H1 (cell line): ENCODE results near the gene FBXO44. TPM values are rescaled to one million over a fixed set of nuclear protein-coding genes. Genes with fewer than 3 reads are reported as not detected.

Experiments
- CTCF ChIA-PET: fragments of 300-600 bp; sonication (Branson Sonifier 250); formaldehyde crosslinking; loops from one replicate; lab custom pipeline; 2021; ENCODE audit not compliant: partially characterized antibody; lab: Charles Lee
- POLR2A ChIA-PET: fragments of 300-600 bp; sonication (Branson Sonifier 250); formaldehyde crosslinking; loops from one replicate; lab custom pipeline; 2021; ENCODE audit warnings: inconsistent platforms; ENCODE audit not compliant: partially characterized antibody; lab: Charles Lee
- DNase-seq, 2 experiments: peaks; one replicate each; pipeline versions ENCODE4 v3.0.0 to v3.0.0-alpha.2; 2010 to 2022; ENCODE audit warnings: low spot score in 2 of 2, low read depth in 1 of 2, mixed read lengths in 1 of 2
- FAIRE-seq: peaks from 2 replicates; lab custom pipeline; 2011; peaks lifted over from hg19 to GRCh38; lab: Jason Lieb, UNC
- H2AFZ ChIP-seq: 2 replicates; pipeline ENCODE4 v1.8.1; 2012; ENCODE audit warnings: low read length, inconsistent platforms
- H2AK5ac ChIP-seq: 2 replicates; pipeline ENCODE4 v1.6.1; 2013; ENCODE audit warnings: low read depth, low read length
- H2BK120ac ChIP-seq: replicated peaks from 2 replicates; pipeline ENCODE3; 2013; ENCODE audit warnings: low read depth, low read length, inconsistent platforms
- H2BK12ac ChIP-seq: 2 replicates; pipeline ENCODE4 v1.6.1; 2013; ENCODE audit warnings: low read depth, low read length
- H2BK15ac ChIP-seq: 2 replicates; pipeline ENCODE4 v1.6.1; 2013; ENCODE audit warnings: low read length
- H2BK20ac ChIP-seq: 2 replicates; pipeline ENCODE4 v1.6.1; 2013; ENCODE audit warnings: low read length
- H2BK5ac ChIP-seq: 2 replicates; pipeline ENCODE4 v1.6.1; 2013; ENCODE audit warnings: low read depth, low read length
- H3K14ac ChIP-seq: 2 replicates; pipeline ENCODE4 v1.6.1; 2013; ENCODE audit warnings: inconsistent platforms; ENCODE audit not compliant: insufficient read length
- H3K18ac ChIP-seq: 2 replicates; pipeline ENCODE4 v1.6.1; 2013; ENCODE audit warnings: low read length; ENCODE audit errors: extremely low read depth
- H3K23ac ChIP-seq: 2 replicates; pipeline ENCODE4 v1.6.1; 2013; ENCODE audit warnings: inconsistent platforms; ENCODE audit not compliant: insufficient read length
- H3K23me2 ChIP-seq: 2 replicates; pipeline ENCODE4 v1.6.1; 2013; ENCODE audit warnings: low read depth, low read length
- H3K27ac ChIP-seq: 2 replicates; pipeline ENCODE4 v1.6.1; 2011; ENCODE audit warnings: low read depth, low read length, inconsistent platforms
- H3K27me3 ChIP-seq, 4 experiments: replicated peaks in 1 of 4; 1 replicate in 1 of 4; 2 replicates in 3 of 4; pipeline versions ENCODE4 v1.6.1 to v1.8.1; 2011 to 2013; ENCODE audit warnings: low read length in 3 of 4, mild to moderate bottlenecking in 3 of 4, inconsistent platforms in 2 of 4, mixed read lengths in 2 of 4, moderate library complexity in 1 of 4; ENCODE audit not compliant: control insufficient read depth in 3 of 4, insufficient read depth in 3 of 4; ENCODE audit errors: extremely low read depth in 1 of 4
- H3K36me3 ChIP-seq, 4 experiments: 2 replicates each; pipeline versions ENCODE4 v1.6.1 to v1.8.1; 2011 to 2013; ENCODE audit warnings: mild to moderate bottlenecking in 4 of 4, low read length in 3 of 4, moderate library complexity in 2 of 4, control low read depth in 1 of 4, inconsistent platforms in 1 of 4; ENCODE audit not compliant: insufficient read depth in 4 of 4, control insufficient read depth in 2 of 4
- H3K4ac ChIP-seq: replicated peaks from 2 replicates; pipeline ENCODE3; 2013; ENCODE audit warnings: low read length, low read depth, mixed read lengths, inconsistent platforms; ENCODE audit not compliant: insufficient read length
- H3K4me1 ChIP-seq, 4 experiments: replicated peaks in 1 of 4; 1 replicate in 1 of 4; 2 replicates in 3 of 4; pipeline versions ENCODE4 v1.6.1 to v1.8.1; 2011 to 2013; ENCODE audit warnings: low read length in 3 of 4, inconsistent platforms in 2 of 4, mixed read lengths in 1 of 4; ENCODE audit not compliant: insufficient read depth in 4 of 4, control insufficient read depth in 3 of 4
- H3K4me2 ChIP-seq, 2 experiments: 2 replicates each; pipeline versions ENCODE4 v1.6.1 to v1.8.1; 2011 to 2013; ENCODE audit warnings: low read depth in 2 of 2, low read length in 2 of 2, control low read depth in 1 of 2, inconsistent platforms in 1 of 2, mild to moderate bottlenecking in 1 of 2; ENCODE audit not compliant: insufficient read depth in 1 of 2
- H3K4me3 ChIP-seq, 4 experiments: fragments of 200-600, 300-600 bp in 1 of 4; sonication (generic), shearing (Covaris generic), sonication (Bioruptor Twin) in 1 of 4; 2 replicates each; pipeline versions ENCODE4 v1.5.1 to v1.8.1; 2011 to 2016; ENCODE audit warnings: low read length in 4 of 4, low read depth in 3 of 4, control low read depth in 2 of 4, inconsistent platforms in 2 of 4, mild to moderate bottlenecking in 2 of 4, mixed read lengths in 1 of 4, moderate library complexity in 1 of 4; ENCODE audit not compliant: insufficient read depth in 2 of 4; ENCODE audit errors: extremely low read depth in 1 of 4
- H3K56ac ChIP-seq: replicated peaks from 2 replicates; pipeline ENCODE3; 2013; ENCODE audit warnings: low read depth, mild to moderate bottlenecking, mixed read lengths, low read length, inconsistent platforms; ENCODE audit not compliant: insufficient read length
- H3K79me1 ChIP-seq: 2 replicates; pipeline ENCODE4 v1.6.1; 2013; ENCODE audit warnings: low read depth, low read length, control low read depth
- H3K79me2 ChIP-seq, 2 experiments: 2 replicates each; pipeline versions ENCODE4 v1.6.1 to v1.8.1; 2012 to 2013; ENCODE audit warnings: low read length in 2 of 2, mild to moderate bottlenecking in 2 of 2, inconsistent platforms in 1 of 2; ENCODE audit not compliant: insufficient read depth in 2 of 2, control insufficient read depth in 1 of 2
- H3K9ac ChIP-seq, 4 experiments: replicated peaks in 1 of 4; 1 replicate in 1 of 4; 2 replicates in 3 of 4; pipeline versions ENCODE4 v1.6.1 to v1.8.1; 2011 to 2013; ENCODE audit warnings: low read depth in 3 of 4, low read length in 3 of 4, control low read depth in 2 of 4, mild to moderate bottlenecking in 2 of 4, moderate library complexity in 2 of 4, inconsistent platforms in 1 of 4; ENCODE audit errors: extremely low read depth in 1 of 4
- H3K9me3 ChIP-seq, 2 experiments: 2 replicates each; pipeline versions ENCODE4 v1.6.1 to v1.8.1; 2012 to 2013; ENCODE audit warnings: mild to moderate bottlenecking in 2 of 2, moderate library complexity in 2 of 2, control low read depth in 1 of 2, inconsistent platforms in 1 of 2, low read depth in 1 of 2, low read length in 1 of 2, mixed read lengths in 1 of 2; ENCODE audit not compliant: insufficient read depth in 2 of 2
- H4K20me1 ChIP-seq, 2 experiments: replicated peaks in 1 of 2; 2 replicates each; pipeline versions ENCODE3 to v1.8.1; 2011 to 2013; ENCODE audit warnings: inconsistent platforms in 2 of 2, low read length in 2 of 2, mild to moderate bottlenecking in 1 of 2; ENCODE audit not compliant: insufficient read depth in 2 of 2, control insufficient read depth in 1 of 2
- H4K5ac ChIP-seq: 2 replicates; pipeline ENCODE4 v1.6.1; 2013; ENCODE audit warnings: low read length, low read depth, mixed read lengths, inconsistent platforms; ENCODE audit not compliant: insufficient read length
- H4K8ac ChIP-seq: 2 replicates; pipeline ENCODE4 v1.8.0; 2013; ENCODE audit warnings: mild to moderate bottlenecking, moderate library complexity, low read length, inconsistent platforms; ENCODE audit not compliant: insufficient read depth; ENCODE audit errors: extremely low read depth
- H4K91ac ChIP-seq: replicated peaks from 2 replicates; pipeline ENCODE3; 2013; ENCODE audit warnings: low read length, mixed read lengths, inconsistent platforms; ENCODE audit not compliant: insufficient read length
- CHD1 ChIP-seq: IDR thresholded peaks from 2 replicates; pipeline ENCODE4 v1.6.1; 2012; ENCODE audit warnings: low read depth, low read length, improper control_type of control experiment
- SP2 ChIP-seq: IDR thresholded peaks from 2 replicates; pipeline ENCODE4 v1.6.1; 2012; ENCODE audit warnings: mild to moderate bottlenecking, low read length, inconsistent platforms
- WGBS, 2 experiments: shearing (Covaris generic) in 1 of 2; methylation state at CpG; one replicate each; pipeline versions ENCODE4 v1.1.6 to v1.1.7; 2013 to 2015; ENCODE audit warnings: low lambda C conversion rate in 2 of 2, mixed read lengths in 2 of 2, inconsistent platforms in 1 of 2, low coverage in 1 of 2, missing lambda C conversion rate in 1 of 2; ENCODE audit not compliant: insufficient replicate concordance in 2 of 2, insufficient coverage in 1 of 2, insufficient read length in 1 of 2; ENCODE audit errors: extremely low coverage in 1 of 2, missing lambda C conversion rate in 1 of 2; 5-methylcytosine and 5-hydroxymethylcytosine counted together
- polyA plus RNA-seq, 7 experiments: library from polyadenylated mRNA; depleted of rRNA in 3 of 7; stranded (reverse) in 5 of 7; unstranded in 2 of 7; fragments of >200 nt in 5 of 7; fragments of 200-250 nt in 2 of 7; gene quantifications; 1 replicate in 5 of 7; 2 replicates in 1 of 7; 4 replicates in 1 of 7; pipeline versions ENCODE4 v1.2.1 to v1.2.3, GENCODE V29; 2011 to 2013; ENCODE audit warnings: missing spikeins in 2 of 7, mixed read lengths in 2 of 7
- total RNA-seq: library from RNA; stranded (reverse); fragmentation: NEBNext Ultra II Directional; extraction: Animal tissue kit (Norgen Biotek cat#: 25700); gene quantifications from 2 replicates; pipeline ENCODE4 v1.2.1, GENCODE V29; 2021

The FBXO44 gene
- total and polyA plus RNA-seq, 2 of the 8 experiments (the other 6 are each of a cell fraction or from before 2014, with no cell fraction given), result 27.0 to 27.2 TPM

GRCh38 chr1:11628767-11629166, 25.9 kb upstream of the FBXO44 start:
- H3K27me3 ChIP-seq, result no peaks in the 10 kb centered on the region
- no peak overlapping the region for H2BK15ac ChIP-seq
- H3K4me2 ChIP-seq, result no peak overlapping the region
- no peak overlapping the region for H3K56ac ChIP-seq
- no peak overlapping the region for H3K23ac ChIP-seq
- H2BK5ac ChIP-seq, result no peak overlapping the region
- ChIA-PET POLR2A (interaction anchor here (0.7 kb wide), 1 partner anchor 8 kb away, joined by 3 read pairs; no protein-coding TSS in a partner anchor), CTCF (interaction anchor here (0.6 to 2.3 kb wide), 5 partner anchors 13 to 578 kb away, joined by 3 to 10 read pairs (median 3); no protein-coding TSS in a partner anchor)
- no peak overlapping the region for H3K14ac ChIP-seq
- no peak for FAIRE-seq
- no peaks in the 10 kb centered on the region for H3K23me2 ChIP-seq
- no peaks in the 10 kb centered on the region for H3K4me1 ChIP-seq
- H3K4ac ChIP-seq, result no peak overlapping the region
- H2BK20ac ChIP-seq, result no peak overlapping the region
- H3K9me3 ChIP-seq, result no peaks in the 10 kb centered on the region
- no peak overlapping the region for H3K27ac ChIP-seq
- no peak overlapping the region for H2BK120ac ChIP-seq
- H4K5ac ChIP-seq, result no peak overlapping the region
- no peak overlapping the region for H2AFZ ChIP-seq
- no peaks in the 10 kb centered on the region for H3K36me3 ChIP-seq
- H4K20me1 ChIP-seq, result no peaks in the 10 kb centered on the region
- no peak overlapping the region for H4K91ac ChIP-seq
- WGBS, 2 experiments, result 95% methylated on average over 7 of the region's 7 CpGs; no CpG with 5 or more reads in 1 of the 2 experiments
- no peak overlapping the region for H3K4me3 ChIP-seq
- H4K8ac ChIP-seq, result no peak overlapping the region
- no peak overlapping the region for H3K9ac ChIP-seq
- no peak overlapping the region for H2BK12ac ChIP-seq
- no peaks in the 10 kb centered on the region for H3K79me2 ChIP-seq
- H2AK5ac ChIP-seq, result no peak overlapping the region
- no peaks in the 10 kb centered on the region for H3K79me1 ChIP-seq
- DNase-seq, result no peak
- H3K18ac ChIP-seq, result no peak overlapping the region
- TF ChIP-seq CHD1, result no peak
- no peak for TF ChIP-seq SP2
